GM21529 (cell line): ENCODE measurements around the gene CREBBP.

Source experiments
- ATAC-seq: cut with Tn5 transposase; IDR thresholded peaks from one replicate; pipeline ENCODE4 v1.9.1; 2021; ENCODE audit not compliant: unreplicated experiment

CREBBP gene

GRCh38 chr16:3681206-3681605 lies 199.3 kb downstream of the CREBBP start:
- no peak for ATAC-seq

- no peak for ATAC-seq
These were observed 202.5 kb downstream of the CREBBP start for GRCh38 chr16:3677994-3678393.

GRCh38 chr16:3675601-3676130 lies 204.8 kb downstream of the CREBBP start:
- no peak for ATAC-seq
